ENCODE data around the gene SLC25A18.
"Not testable (repeated sequence)": the region's sequence is repeated elsewhere in the genome, so short reads cannot be mapped to it uniquely, and the experiment has no call there.

SLC25A18 gene

GRCh38 chr22:17562906-17563870 lies at the start of gene SLC25A18:
SLC25A18 (plus strand) TSS chr22:17563498; CDS start chr22:17579945, 16,447 bp downstream.
- 0 out of 22 replicates have a peak, but pooled peaks cover 0 to 3% (median 0%) of the 10 kb centered on the region in 11 experiments for H3K9me3 ChIP-seq (replicated peaks in 1 of 11)
- TF ChIP-seq Cebpa-rat (IDR thresholded peaks at IDR 0.05): 0 out of 22 replicates have a peak, but pooled peaks of 1 of the 11 experiments have one; percentile 12
- peak within 1 kb of the TSS; percentile 50 to 81 (median 68) for H3K4me2 ChIP-seq
- peaks cover 10 to 29% (median 21%) of the 10 kb centered on the region in 10 experiments for H3K4me1 ChIP-seq
- peak within 1 kb of the TSS in 6 of 11 experiments; percentile 0 to 27 (median 8); a peak in 3 of 22 replicates for H3K9ac ChIP-seq
- no peaks in the 10 kb centered on the region for H4K20me1 ChIP-seq
- peak within 1 kb of the TSS in 6 of 11 experiments; percentile 4 to 54 (median 42); a peak in 11 of 22 replicates for H3K27ac ChIP-seq
- no peaks in the 10 kb centered on the region for H3K27me3 ChIP-seq
- H3K36me3 ChIP-seq: no peaks in the 10 kb centered on the region
- no peak within 1 kb of the TSS for H3K4me3 ChIP-seq

GRCh38 chr22:17513612-17514011 lies 49.7 kb upstream of the SLC25A18 start:
- peaks cover 4 to 16% (median 11%) of the 10 kb centered on the region in 10 experiments; a peak in 18 of 20 replicates for H3K4me1 ChIP-seq
- H3K9me3 ChIP-seq (replicated peaks in 1 of 11): peaks cover 0 to 5% (median 0%) of the 10 kb centered on the region in 11 experiments; a peak in 1 of 22 replicates
- TF ChIP-seq Cebpa-rat (IDR thresholded peaks at IDR 0.05): no peak
- H3K9ac ChIP-seq: no peak overlapping the region
- H3K36me3 ChIP-seq: no peaks in the 10 kb centered on the region; a peak in 1 of 22 replicates
- no peak overlapping the region for H3K4me2 ChIP-seq
- H3K27me3 ChIP-seq: no peaks in the 10 kb centered on the region
- H3K4me3 ChIP-seq: no peak overlapping the region
- H4K20me1 ChIP-seq: no peaks in the 10 kb centered on the region
- no peak overlapping the region for H3K27ac ChIP-seq

GRCh38 chr22:17514084-17514483 lies 49.2 kb upstream of the SLC25A18 start:
- TF ChIP-seq Cebpa-rat (IDR thresholded peaks at IDR 0.05): no peak
- Histone ChIP-seq H4K20me1 (no peaks in the 10 kb centered on the region), H3K4me3 (no peak overlapping the region), H3K9ac (no peak overlapping the region), H3K36me3 (no peaks in the 10 kb centered on the region; a peak in 1 of 22 replicates), H3K4me2 (no peak overlapping the region), H3K27ac (no peak overlapping the region), H3K27me3 (no peaks in the 10 kb centered on the region), H3K9me3 (replicated peaks in 1 of 11) (peaks cover 0 to 5% (median 0%) of the 10 kb centered on the region in 11 experiments; a peak in 1 of 22 replicates), H3K4me1 (peaks cover 8 to 21% (median 16%) of the 10 kb centered on the region in 10 experiments; a peak in 18 of 20 replicates)

GRCh38 chr22:17518406-17518805 lies 44.9 kb upstream of the SLC25A18 start:
- Histone ChIP-seq H3K27me3 (no peaks in the 10 kb centered on the region), H3K4me3 (0 out of 20 replicates have a peak overlapping the region, but pooled peaks of 1 of the 10 experiments have one; percentile 31), H3K27ac (peak overlapping the region in 4 of 11 experiments; percentile 19 to 49 (median 35); a peak in 6 of 22 replicates), H3K9me3 (replicated peaks in 1 of 11) (peaks cover 0 to 13% (median 0%) of the 10 kb centered on the region in 11 experiments; a peak in 4 of 22 replicates), H4K20me1 (no peaks in the 10 kb centered on the region), H3K4me2 (peak overlapping the region in 10 of 11 experiments; percentile 17 to 90 (median 71); a peak in 19 of 22 replicates), H3K4me1 (peaks cover 8 to 30% (median 24%) of the 10 kb centered on the region in 10 experiments; a peak in 18 of 20 replicates), H3K36me3 (peaks cover 0 to under 1% (median 0%) of the 10 kb centered on the region in 11 experiments; a peak in 1 of 22 replicates), H3K9ac (peak overlapping the region in 3 of 11 experiments; percentile 8 to 33 (median 27); a peak in 2 of 22 replicates)
- no peak for TF ChIP-seq Cebpa-rat (IDR thresholded peaks at IDR 0.05)

GRCh38 chr22:17521971-17522370 lies 41.3 kb upstream of the SLC25A18 start:
- not testable (repeated sequence) for H3K9ac ChIP-seq; H3K4me2 ChIP-seq; H4K20me1 ChIP-seq; H3K27ac ChIP-seq; H3K4me3 ChIP-seq; H3K9me3 ChIP-seq (replicated peaks in 1 of 11); H3K27me3 ChIP-seq
- Histone ChIP-seq H3K4me1 (peaks cover 8 to 30% (median 24%) of the 10 kb centered on the region in 10 experiments; a peak in 18 of 20 replicates), H3K36me3 (peaks cover 0 to 28% (median 7%) of the 10 kb centered on the region in 11 experiments; a peak in 5 of 22 replicates)

GRCh38 chr22:17523925-17524324 lies 39.4 kb upstream of the SLC25A18 start:
- no peak overlapping the region for H3K4me3 ChIP-seq
- peaks cover 2 to 16% (median 10%) of the 10 kb centered on the region in 10 experiments; a peak in 18 of 20 replicates for H3K4me1 ChIP-seq
- no peak overlapping the region for H3K9ac ChIP-seq
- no peak for TF ChIP-seq Cebpa-rat (IDR thresholded peaks at IDR 0.05)
- no peak overlapping the region for H3K27ac ChIP-seq
- peaks cover 0 to 28% (median 7%) of the 10 kb centered on the region in 11 experiments; a peak in 5 of 22 replicates for H3K36me3 ChIP-seq
- H4K20me1 ChIP-seq: no peaks in the 10 kb centered on the region
- H3K27me3 ChIP-seq: no peaks in the 10 kb centered on the region
- no peak overlapping the region for H3K4me2 ChIP-seq
- H3K9me3 ChIP-seq (replicated peaks in 1 of 11): peaks cover 0 to 8% (median 0%) of the 10 kb centered on the region in 11 experiments; a peak in 3 of 22 replicates

- Histone ChIP-seq H3K4me1 (no peaks in the 10 kb centered on the region), H3K36me3 (peaks cover 0 to 13% (median 0%) of the 10 kb centered on the region in 11 experiments; a peak in 5 of 22 replicates), H3K27ac (no peak overlapping the region), H3K4me3 (no peak overlapping the region), H3K27me3 (no peaks in the 10 kb centered on the region), H4K20me1 (no peaks in the 10 kb centered on the region), H3K9me3 (replicated peaks in 1 of 11) (no peaks in the 10 kb centered on the region), H3K9ac (no peak overlapping the region), H3K4me2 (no peak overlapping the region)
- TF ChIP-seq Cebpa-rat (IDR thresholded peaks at IDR 0.05): no peak
These were observed 27.0 kb upstream of the SLC25A18 start for GRCh38 chr22:17536269-17536668.

- no peaks in the 10 kb centered on the region for H3K27me3 ChIP-seq
- H3K27ac ChIP-seq: no peak overlapping the region
- no peak for TF ChIP-seq Cebpa-rat (IDR thresholded peaks at IDR 0.05)
- peaks cover 0 to 18% (median 5%) of the 10 kb centered on the region in 11 experiments; a peak in 9 of 22 replicates for H3K36me3 ChIP-seq
- no peak overlapping the region for H3K9ac ChIP-seq
- no peak overlapping the region for H3K4me2 ChIP-seq
- H3K4me3 ChIP-seq: no peak overlapping the region
- no peaks in the 10 kb centered on the region for H4K20me1 ChIP-seq
- H3K4me1 ChIP-seq: no peaks in the 10 kb centered on the region
- no peaks in the 10 kb centered on the region for H3K9me3 ChIP-seq (replicated peaks in 1 of 11)
These were observed 26.1 kb upstream of the SLC25A18 start for GRCh38 chr22:17537155-17537554.

- TF ChIP-seq Cebpa-rat (IDR thresholded peaks at IDR 0.05): no peak
- no peak overlapping the region for H3K27ac ChIP-seq
- peaks cover 0 to 29% (median 12%) of the 10 kb centered on the region in 11 experiments; a peak in 13 of 22 replicates for H3K36me3 ChIP-seq
- no peak overlapping the region for H3K9ac ChIP-seq
- H3K27me3 ChIP-seq: no peaks in the 10 kb centered on the region
- no peak overlapping the region for H3K4me3 ChIP-seq
- H4K20me1 ChIP-seq: no peaks in the 10 kb centered on the region
- no peaks in the 10 kb centered on the region for H3K9me3 ChIP-seq (replicated peaks in 1 of 11)
- H3K4me1 ChIP-seq: no peaks in the 10 kb centered on the region
- H3K4me2 ChIP-seq: no peak overlapping the region
These were observed 22.8 kb upstream of the SLC25A18 start for GRCh38 chr22:17540481-17540880.
